ENCODE data around the gene TTC21B. TPM values are rescaled to one million over a fixed set of nuclear protein-coding genes. Genes with fewer than 3 reads are reported as not detected.
"Not testable (repeated sequence)": the region's sequence is repeated elsewhere in the genome, so short reads cannot be mapped to it uniquely, and the experiment has no call there.

TTC21B gene
- 22.1 and 22.5 TPM in 2 replicates for total RNA-seq (2014; rRNA removed; shearing (Covaris generic))

- Histone ChIP-seq H3K27me3 (ENCODE audit: control insufficient read depth, insufficient read depth, low read length) (no peaks in the 10 kb centered on the region), H3K4me3 (ENCODE audit: insufficient read depth, low read depth, low read length) (peak within 1 kb of the TSS; percentile 71), H3K36me3 (replicated peaks; ENCODE audit: control insufficient read depth, insufficient read depth, low read length) (no peaks in the 10 kb centered on the region; the same call in 1 of the 2 replicates)
- peak; percentile 96 for DNase-seq
These were observed at the start of gene TTC21B for GRCh38 chr2:165953655-165954606. TTC21B (minus strand) TSS chr2:165953776; CDS start chr2:165953705, 71 bp downstream.

- H3K4me3 ChIP-seq (ENCODE audit: insufficient read depth, low read depth, low read length), result no peak overlapping the region
- no peaks in the 10 kb centered on the region for H3K27me3 ChIP-seq (ENCODE audit: control insufficient read depth, insufficient read depth, low read length)
- no peak for DNase-seq
- H3K36me3 ChIP-seq (replicated peaks; ENCODE audit: control insufficient read depth, insufficient read depth, low read length), result no peaks in the 10 kb centered on the region
These were observed 46.8 kb upstream of the TTC21B start for GRCh38 chr2:166000401-166000800.

DNA sequence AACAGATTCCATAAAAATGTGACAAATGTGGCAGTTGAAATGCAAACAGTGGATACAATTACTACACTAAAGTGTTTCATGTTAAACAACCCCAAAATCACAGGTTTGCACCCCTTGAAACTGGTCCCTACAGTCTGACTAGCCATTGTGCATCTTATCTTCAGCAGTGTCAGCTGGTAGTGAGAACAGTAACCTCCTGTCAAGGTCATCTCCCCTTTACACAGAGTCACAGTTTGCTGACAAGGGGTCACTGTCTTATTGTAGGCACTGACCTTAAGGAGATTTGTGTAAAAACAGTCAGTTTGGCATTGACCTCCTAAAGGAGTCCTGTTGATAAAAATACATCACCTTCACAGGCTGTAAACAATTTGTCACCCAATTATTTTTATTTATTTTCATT lies 37.3 kb upstream of the TTC21B start:
- no peak for DNase-seq
- no peaks in the 10 kb centered on the region for H3K36me3 ChIP-seq (replicated peaks; ENCODE audit: control insufficient read depth, insufficient read depth, low read length)
- H3K4me3 ChIP-seq (ENCODE audit: insufficient read depth, low read depth, low read length), result no peak overlapping the region
- no peaks in the 10 kb centered on the region for H3K27me3 ChIP-seq (ENCODE audit: control insufficient read depth, insufficient read depth, low read length)

DNA sequence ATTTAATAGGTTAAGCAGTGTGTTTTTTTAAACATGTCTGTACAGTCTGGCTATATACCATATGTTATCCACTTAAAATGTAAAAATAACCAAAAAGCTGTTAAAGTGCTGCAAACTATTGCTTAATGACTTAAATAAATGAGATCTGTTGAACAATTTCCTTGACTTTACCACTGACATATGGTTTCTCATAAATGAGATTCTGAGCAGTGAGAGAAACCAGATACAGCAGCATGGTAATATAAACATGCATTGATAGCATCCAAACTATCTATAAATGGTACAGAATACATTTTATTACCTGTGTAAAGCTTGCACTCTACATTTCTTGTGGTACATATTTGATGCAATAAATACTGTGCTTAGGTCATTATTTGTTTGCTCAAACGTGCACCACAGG lies 36.3 kb upstream of the TTC21B start:
- H3K4me3 ChIP-seq (ENCODE audit: insufficient read depth, low read depth, low read length), result no peak overlapping the region
- H3K36me3 ChIP-seq (replicated peaks; ENCODE audit: control insufficient read depth, insufficient read depth, low read length), result no peaks in the 10 kb centered on the region
- no peak for DNase-seq
- H3K27me3 ChIP-seq (ENCODE audit: control insufficient read depth, insufficient read depth, low read length), result no peaks in the 10 kb centered on the region

GRCh38 chr2:165985120-165985519 lies 31.5 kb upstream of the TTC21B start:
- H3K36me3 ChIP-seq (replicated peaks; ENCODE audit: control insufficient read depth, insufficient read depth, low read length), result no peaks in the 10 kb centered on the region
- no peaks in the 10 kb centered on the region for H3K27me3 ChIP-seq (ENCODE audit: control insufficient read depth, insufficient read depth, low read length)

DNA sequence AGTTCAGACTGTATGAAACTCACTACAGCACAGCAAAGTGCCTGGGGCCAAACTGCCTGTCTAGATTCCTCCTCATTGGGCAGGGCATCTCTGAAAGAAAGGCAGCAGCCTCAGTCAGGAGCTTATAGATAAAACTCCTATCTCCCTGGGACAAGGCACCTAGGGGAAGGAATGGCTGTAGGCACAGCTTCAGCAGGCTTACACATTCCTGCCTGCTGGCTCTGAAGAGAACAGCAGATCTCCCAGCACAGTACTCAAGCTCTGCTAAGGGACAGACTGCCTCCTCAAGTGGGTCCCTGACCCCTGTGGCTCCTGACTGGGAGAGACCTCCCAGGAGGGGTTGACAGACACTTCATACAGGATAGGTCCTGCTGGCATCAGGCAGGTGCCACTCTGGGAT lies 18.6 kb upstream of the TTC21B start:
- DNase-seq; H3K4me3 ChIP-seq (ENCODE audit: insufficient read depth, low read depth, low read length); H3K27me3 ChIP-seq (ENCODE audit: control insufficient read depth, insufficient read depth, low read length); H3K36me3 ChIP-seq (replicated peaks; ENCODE audit: control insufficient read depth, insufficient read depth, low read length): not testable (repeated sequence)

More at GRCh38 chr2:165985120-165985519, 31.5 kb upstream of the TTC21B start:
- DNase-seq, result no peak
- no peak overlapping the region for H3K4me3 ChIP-seq (ENCODE audit: insufficient read depth, low read depth, low read length)

DNA sequence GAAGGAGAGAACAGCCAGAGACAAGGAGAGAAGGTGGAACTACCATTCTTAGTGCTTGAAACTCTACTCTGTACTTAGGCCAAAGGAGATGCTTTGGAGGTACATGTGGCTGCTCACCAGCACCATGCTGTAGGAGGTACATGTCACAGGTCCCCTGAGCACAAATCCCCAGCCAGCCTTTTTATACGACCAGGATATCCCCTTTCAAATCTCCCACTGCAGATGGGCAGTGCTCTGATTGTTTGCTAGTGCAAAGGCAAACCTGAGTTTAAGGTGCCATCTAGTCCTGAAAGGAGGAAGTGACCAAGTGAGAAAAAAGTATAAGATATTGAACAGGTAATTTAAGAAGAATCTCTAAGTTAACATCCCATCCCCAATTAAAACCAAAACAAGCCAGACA lies 17.1 kb upstream of the TTC21B start:
- no peaks in the 10 kb centered on the region for H3K36me3 ChIP-seq (replicated peaks; ENCODE audit: control insufficient read depth, insufficient read depth, low read length)
- H3K4me3 ChIP-seq (ENCODE audit: insufficient read depth, low read depth, low read length), result no peak overlapping the region
- no peak for DNase-seq
- H3K27me3 ChIP-seq (ENCODE audit: control insufficient read depth, insufficient read depth, low read length), result no peaks in the 10 kb centered on the region

DNA sequence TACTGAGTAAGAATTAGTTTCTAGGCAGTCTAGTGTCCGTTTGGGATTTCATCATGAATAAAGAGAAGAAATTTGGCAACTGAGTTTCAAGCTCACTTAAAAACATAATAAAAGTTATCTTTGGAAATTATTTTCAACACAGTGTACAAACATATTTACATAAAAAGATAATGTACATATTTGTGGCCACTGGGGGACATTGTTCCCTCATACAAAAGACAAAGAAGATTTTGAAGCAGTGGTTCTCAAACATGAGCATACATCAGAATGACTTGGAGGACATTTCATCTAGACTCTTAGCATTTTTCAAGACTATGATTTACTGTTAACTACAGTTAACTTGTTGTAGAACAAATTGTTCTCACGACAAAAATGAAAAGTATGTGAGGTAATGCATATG lies 15.7 kb upstream of the TTC21B start:
- DNase-seq, result no peak
- Histone ChIP-seq H3K36me3 (replicated peaks; ENCODE audit: control insufficient read depth, insufficient read depth, low read length) (no peaks in the 10 kb centered on the region), H3K4me3 (ENCODE audit: insufficient read depth, low read depth, low read length) (no peak overlapping the region), H3K27me3 (ENCODE audit: control insufficient read depth, insufficient read depth, low read length) (no peaks in the 10 kb centered on the region)

GRCh38 chr2:165967746-165968145 lies 14.2 kb upstream of the TTC21B start:
- no peak for DNase-seq
- Histone ChIP-seq H3K27me3 (ENCODE audit: control insufficient read depth, insufficient read depth, low read length) (no peaks in the 10 kb centered on the region), H3K4me3 (ENCODE audit: insufficient read depth, low read depth, low read length) (no peak overlapping the region), H3K36me3 (replicated peaks; ENCODE audit: control insufficient read depth, insufficient read depth, low read length) (no peaks in the 10 kb centered on the region)

- no peak for DNase-seq
These were observed 8.2 kb upstream of the TTC21B start for GRCh38 chr2:165961818-165962217.

GRCh38 chr2:165959371-165959770 lies 5.8 kb upstream of the TTC21B start:
- Histone ChIP-seq H3K36me3 (replicated peaks; ENCODE audit: control insufficient read depth, insufficient read depth, low read length) (no peaks in the 10 kb centered on the region), H3K27me3 (ENCODE audit: control insufficient read depth, insufficient read depth, low read length) (no peaks in the 10 kb centered on the region), H3K4me3 (ENCODE audit: insufficient read depth, low read depth, low read length) (no peak overlapping the region)
- DNase-seq, result no peak

More at GRCh38 chr2:165961818-165962217, 8.2 kb upstream of the TTC21B start:
- Histone ChIP-seq H3K36me3 (replicated peaks; ENCODE audit: control insufficient read depth, insufficient read depth, low read length) (no peaks in the 10 kb centered on the region), H3K4me3 (ENCODE audit: insufficient read depth, low read depth, low read length) (no peak overlapping the region), H3K27me3 (ENCODE audit: control insufficient read depth, insufficient read depth, low read length) (no peaks in the 10 kb centered on the region)

- no peak for DNase-seq
- H3K27me3 ChIP-seq (ENCODE audit: control insufficient read depth, insufficient read depth, low read length), result no peaks in the 10 kb centered on the region
- H3K4me3 ChIP-seq (ENCODE audit: insufficient read depth, low read depth, low read length), result no peak overlapping the region
- H3K36me3 ChIP-seq (replicated peaks; ENCODE audit: control insufficient read depth, insufficient read depth, low read length), result no peaks in the 10 kb centered on the region
These were observed 4.9 kb upstream of the TTC21B start for GRCh38 chr2:165958313-165958960.

DNA sequence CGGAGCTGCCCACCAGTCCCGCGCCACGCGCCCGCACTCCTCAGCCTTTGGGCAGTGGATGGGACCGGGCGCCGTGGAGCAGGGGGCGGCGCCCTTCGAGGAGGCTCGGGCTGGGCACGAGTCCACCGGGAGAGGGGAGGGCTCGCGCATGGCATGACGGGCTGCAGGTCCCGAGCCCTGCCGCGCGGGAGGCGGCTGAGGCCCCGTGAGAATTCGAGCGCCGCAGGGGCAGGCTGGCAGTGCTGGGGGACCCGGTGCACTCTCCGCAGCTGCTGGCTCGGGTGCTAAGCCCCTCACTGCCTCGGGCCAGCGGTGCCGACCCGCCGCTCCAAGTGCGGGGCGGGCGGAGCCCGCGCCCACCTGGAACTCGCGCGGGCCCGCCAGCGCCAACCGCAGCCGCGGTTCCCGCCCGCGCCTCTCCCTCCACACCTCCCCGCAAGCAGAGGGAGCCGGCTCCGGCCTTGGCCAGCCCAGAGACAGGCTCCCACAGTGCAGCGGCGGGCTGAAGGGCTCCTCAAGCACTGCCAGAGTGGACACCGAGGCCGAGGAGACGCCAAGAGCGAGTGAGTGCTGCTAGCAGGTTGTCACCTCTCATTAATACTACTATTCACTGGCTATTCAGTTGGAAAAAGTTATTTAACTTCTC lies 3.6 kb upstream of the TTC21B start:
- Histone ChIP-seq H3K4me3 (ENCODE audit: insufficient read depth, low read depth, low read length) (no peak overlapping the region; the same call in 1 of the 2 replicates), H3K36me3 (replicated peaks; ENCODE audit: control insufficient read depth, insufficient read depth, low read length) (no peaks in the 10 kb centered on the region), H3K27me3 (ENCODE audit: control insufficient read depth, insufficient read depth, low read length) (no peaks in the 10 kb centered on the region)
- DNase-seq, result no peak

- no peak for DNase-seq
- no peaks in the 10 kb centered on the region for H3K27me3 ChIP-seq (ENCODE audit: control insufficient read depth, insufficient read depth, low read length)
- H3K36me3 ChIP-seq (replicated peaks; ENCODE audit: control insufficient read depth, insufficient read depth, low read length), result no peaks in the 10 kb centered on the region; the same call in 1 of the 2 replicates
- peak overlapping the region; percentile 71 for H3K4me3 ChIP-seq (ENCODE audit: insufficient read depth, low read depth, low read length)
These were observed 296 bp downstream of the TTC21B start for GRCh38 chr2:165953306-165953654.

All from H7 (cell line).